OCI-LY7 (cell line): ENCODE data around the gene KLHL13. TPM values are rescaled to one million over a fixed set of nuclear protein-coding genes. Genes with fewer than 3 reads are reported as not detected.

ENCODE experiments used
- BruUV-seq: library from RNA; stranded (reverse); fragments of 400-500 nt; replicated peaks from 2 replicates; lab custom pipeline; 2021; lab: Mats Ljungman, UMichigan
- CTCF ChIA-PET: fragments of 300-600 bp; sonication (Branson Sonifier 250); formaldehyde crosslinking; loops from one replicate; lab custom pipeline; 2022; ENCODE audit warnings: antibody characterized with exemption; ENCODE audit not compliant: unreplicated experiment; lab: Charles Lee
- POLR2A ChIA-PET: fragments of 300-600 bp; sonication (Branson Sonifier 250); formaldehyde crosslinking; loops from one replicate; lab custom pipeline; 2022; ENCODE audit warnings: antibody characterized with exemption; lab: Charles Lee
- DNase-seq: peaks from one replicate; pipeline ENCODE4 v3.0.0-alpha.2; 2015; ENCODE audit warnings: low spot score
- H2AFZ ChIP-seq: fragments of 200-600 bp; sonication (generic), shearing (Covaris generic); 2 replicates; pipeline ENCODE4 v1.6.1; 2014; ENCODE audit warnings: mild to moderate bottlenecking, antibody characterized with exemption, low read length, moderate library complexity
- H3K27ac ChIP-seq: fragments of 200-600 bp; sonication (generic); 2 replicates; pipeline ENCODE4 v1.5.1; 2014; ENCODE audit warnings: mixed run types, low read depth, mild to moderate bottlenecking, moderate library complexity, low read length, inconsistent platforms; ENCODE audit not compliant: poor library complexity, severe bottlenecking
- H3K36me3 ChIP-seq: fragments of 200-600 bp; sonication (generic); 2 replicates; pipeline ENCODE4 v1.6.1; 2014; ENCODE audit warnings: mild to moderate bottlenecking, antibody characterized with exemption, low read length, moderate library complexity, mixed read lengths; ENCODE audit not compliant: insufficient read depth
- H3K4me1 ChIP-seq: fragments of 200-600 bp; sonication (generic); 2 replicates; pipeline ENCODE4 v1.5.1; 2014; ENCODE audit warnings: mild to moderate bottlenecking, low read length; ENCODE audit not compliant: insufficient read depth, poor library complexity, severe bottlenecking
- H3K4me2 ChIP-seq: fragments of 200-600 bp; sonication (generic); 2 replicates; pipeline ENCODE4 v1.6.1; 2014; ENCODE audit warnings: mild to moderate bottlenecking, low read length
- H3K4me3 ChIP-seq: fragments of 200-600 bp; sonication (generic); 2 replicates; pipeline ENCODE4 v1.5.1; 2014; ENCODE audit warnings: mild to moderate bottlenecking, low read depth, low read length; ENCODE audit not compliant: poor library complexity, severe bottlenecking
- H3K79me2 ChIP-seq: fragments of 200-600 bp; sonication (generic); 2 replicates; pipeline ENCODE4 v1.6.1; 2016; ENCODE audit warnings: low read depth, mild to moderate bottlenecking, low read length, moderate library complexity, mixed read lengths; ENCODE audit not compliant: insufficient read depth
- H3K9me2 ChIP-seq: fragments of 200-600 bp; sonication (generic); 2 replicates; pipeline ENCODE4 v1.6.1; 2016; ENCODE audit warnings: mild to moderate bottlenecking, low read length, mixed read lengths; ENCODE audit not compliant: insufficient read depth
- H3K9me3 ChIP-seq: fragments of 200-600 bp; sonication (generic); 2 replicates; pipeline ENCODE4 v1.6.1; 2014; ENCODE audit warnings: mild to moderate bottlenecking, mixed run types, low read length, mixed read lengths
- H4K20me1 ChIP-seq: fragments of 200-600 bp; sonication (generic); 2 replicates; pipeline ENCODE4 v1.6.1; 2014; ENCODE audit warnings: mild to moderate bottlenecking, antibody characterized with exemption, low read length, moderate library complexity, mixed read lengths; ENCODE audit not compliant: insufficient read depth
- CTCF ChIP-seq: fragments of 200-600 bp; sonication (generic); conservative IDR thresholded peaks from 2 replicates; pipeline ENCODE4 v1.5.1; 2014; ENCODE audit warnings: mild to moderate bottlenecking, antibody characterized with exemption, low read length, moderate library complexity, mixed read lengths
- EZH2phosphoT487 ChIP-seq: fragments of 200-600 bp; sonication (generic); IDR thresholded peaks from 2 replicates; pipeline ENCODE4 v1.6.1; 2018; ENCODE audit warnings: low read depth, borderline replicate concordance, mild to moderate bottlenecking, mixed run types, antibody characterized with exemption, low read length, moderate library complexity, mixed read lengths
- intact Hi-C: fragments of 100-400 bp; cut with micrococcal nuclease; formaldehyde crosslinking; loops from one replicate; pipeline ENCODE4 v1.10.0; 2022; ENCODE audit not compliant: unreplicated experiment
- total RNA-seq, 2 experiments: library from RNA; depleted of rRNA in 1 of 2; stranded (reverse); fragments of >200 nt in 1 of 2; shearing (Covaris generic) in 1 of 2; gene quantifications; 2 replicates each; pipeline ENCODE4 v1.2.3, GENCODE V29; 2014 to 2022

KLHL13 gene
- total RNA-seq, 2 experiments from 2014 or later: not detected

- Histone ChIP-seq H3K4me2 (no peak overlapping the region), H4K20me1 (no peaks in the 10 kb centered on the region), H3K4me3 (no peak overlapping the region), H2AFZ (no peak overlapping the region), H3K9me2 (no peaks in the 10 kb centered on the region), H3K79me2 (no peaks in the 10 kb centered on the region), H3K27ac (no peak overlapping the region), H3K4me1 (no peaks in the 10 kb centered on the region), H3K9me3 (no peaks in the 10 kb centered on the region), H3K36me3 (no peaks in the 10 kb centered on the region)
- no peak for DNase-seq
- POLR2A ChIA-PET: no interaction called here
- intact Hi-C loops: no loop called here
- CTCF ChIA-PET: no interaction called here
- TF ChIP-seq CTCF: no peak
- TF ChIP-seq EZH2phosphoT487: no peak
- no TSS peak for BruUV-seq
Measured at GRCh38 chrX:117892469-117892868, 224.1 kb downstream of the KLHL13 start.

- intact Hi-C loops: no loop called here
- no peak for DNase-seq
- no TSS peak for BruUV-seq
Measured at GRCh38 chrX:117871796-117872195, 244.8 kb downstream of the KLHL13 start.

More at GRCh38 chrX:117871796-117872195, 244.8 kb downstream of the KLHL13 start:
- no peaks in the 10 kb centered on the region for H3K4me1 ChIP-seq
- CTCF ChIA-PET: no interaction called here
- TF ChIP-seq CTCF: no peak
- TF ChIP-seq EZH2phosphoT487: no peak
- no peaks in the 10 kb centered on the region for H4K20me1 ChIP-seq
- POLR2A ChIA-PET: no interaction called here
- H3K36me3 ChIP-seq: no peaks in the 10 kb centered on the region
- H3K79me2 ChIP-seq: no peaks in the 10 kb centered on the region
- no peaks in the 10 kb centered on the region for H3K9me3 ChIP-seq
- no peak overlapping the region for H3K4me3 ChIP-seq
- no peak overlapping the region for H2AFZ ChIP-seq
- H3K27ac ChIP-seq: no peak overlapping the region
- no peak overlapping the region for H3K4me2 ChIP-seq
- no peaks in the 10 kb centered on the region for H3K9me2 ChIP-seq
